Measurements from ENCODE around the gene PLA1A. TPM values are rescaled to one million over a fixed set of nuclear protein-coding genes. Genes with fewer than 3 reads are reported as not detected.
A peak's percentile ranks its signal among the peaks of the same experiment; 100 is the strongest.
"Not testable (repeated sequence)": the region's sequence is repeated elsewhere in the genome, so short reads cannot be mapped to it uniquely, and the experiment has no call there.

Gene PLA1A
- total RNA-seq, 6 experiments from 2014 or later, result 9.9 to 30.2 (median 15.9) TPM

GRCh38 chr3:119594066-119594465 lies 3.6 kb upstream of the PLA1A start:
- Histone ChIP-seq H3K27ac (no peak overlapping the region), H3K4me3 (no peak overlapping the region), H3K27me3 (no peaks in the 10 kb centered on the region), H3K9me3 (no peaks in the 10 kb centered on the region), H3K36me3 (no peaks in the 10 kb centered on the region), H3K4me1 (peaks cover 0 to 20% (median 9%) of the 10 kb centered on the region in 4 donors)
- ATAC-seq (no peak), DNase-seq (no peak)
- TF ChIP-seq POLR2A (IDR thresholded peaks at IDR 0.05), result no peak
- TF ChIP-seq, protein P1, sequence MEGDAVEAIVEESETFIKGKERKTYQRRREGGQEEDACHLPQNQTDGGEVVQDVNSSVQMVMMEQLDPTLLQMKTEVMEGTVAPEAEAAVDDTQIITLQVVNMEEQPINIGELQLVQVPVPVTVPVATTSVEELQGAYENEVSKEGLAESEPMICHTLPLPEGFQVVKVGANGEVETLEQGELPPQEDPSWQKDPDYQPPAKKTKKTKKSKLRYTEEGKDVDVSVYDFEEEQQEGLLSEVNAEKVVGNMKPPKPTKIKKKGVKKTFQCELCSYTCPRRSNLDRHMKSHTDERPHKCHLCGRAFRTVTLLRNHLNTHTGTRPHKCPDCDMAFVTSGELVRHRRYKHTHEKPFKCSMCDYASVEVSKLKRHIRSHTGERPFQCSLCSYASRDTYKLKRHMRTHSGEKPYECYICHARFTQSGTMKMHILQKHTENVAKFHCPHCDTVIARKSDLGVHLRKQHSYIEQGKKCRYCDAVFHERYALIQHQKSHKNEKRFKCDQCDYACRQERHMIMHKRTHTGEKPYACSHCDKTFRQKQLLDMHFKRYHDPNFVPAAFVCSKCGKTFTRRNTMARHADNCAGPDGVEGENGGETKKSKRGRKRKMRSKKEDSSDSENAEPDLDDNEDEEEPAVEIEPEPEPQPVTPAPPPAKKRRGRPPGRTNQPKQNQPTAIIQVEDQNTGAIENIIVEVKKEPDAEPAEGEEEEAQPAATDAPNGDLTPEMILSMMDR (IDR thresholded peaks at IDR 0.05), result no peak
- intact Hi-C loops (cut with DNase I), result no loop called here
- WGBS (ENCODE audit: insufficient coverage, low coverage, low lambda C conversion rate, missing lambda C conversion rate), result 75% methylated on average over 5 of the region's 5 CpGs

- WGBS (ENCODE audit: insufficient coverage, low coverage, low lambda C conversion rate, missing lambda C conversion rate), result 78% methylated on average over 1 of the region's 1 CpG
- H3K27me3 ChIP-seq; H3K9me3 ChIP-seq; H3K36me3 ChIP-seq; H3K27ac ChIP-seq; ATAC-seq; H3K4me3 ChIP-seq; intact Hi-C loops (cut with DNase I); DNase-seq: not testable (repeated sequence)
- H3K4me1 ChIP-seq, result peaks cover 0 to 24% (median 10%) of the 10 kb centered on the region in 4 donors
Observed at GRCh38 chr3:119594929-119595328, 2.8 kb upstream of the PLA1A start.

- DNase-seq, result no peak
- no peaks in the 10 kb centered on the region for H3K36me3 ChIP-seq
- peak; percentile 28 to 57 (median 43) for ATAC-seq
- intact Hi-C loops (cut with DNase I), result no loop called here
- no peak for TF ChIP-seq POLR2A (IDR thresholded peaks at IDR 0.05)
- TF ChIP-seq, protein P1 (IDR thresholded peaks at IDR 0.05), result no peak
- H3K27ac ChIP-seq, result peak overlapping the region in 2 of 3 donors; percentile 7 to 13
- peak overlapping the region in 1 of 3 donors; percentile 1 for H3K4me3 ChIP-seq
- peaks cover 0 to 24% (median 10%) of the 10 kb centered on the region in 4 donors for H3K4me1 ChIP-seq
- no peaks in the 10 kb centered on the region for H3K9me3 ChIP-seq
- H3K27me3 ChIP-seq, result no peaks in the 10 kb centered on the region
- 76% methylated on average over 6 of the region's 7 CpGs for WGBS (ENCODE audit: insufficient coverage, low coverage, low lambda C conversion rate, missing lambda C conversion rate)
Observed at GRCh38 chr3:119595639-119596334, 1.9 kb upstream of the PLA1A start.

GRCh38 chr3:119596398-119596797 lies 1.3 kb upstream of the PLA1A start:
- no peaks in the 10 kb centered on the region for H3K36me3 ChIP-seq
- intact Hi-C loops (cut with DNase I), result no loop called here
- ATAC-seq (peak in 2 of 4 donors; percentile 9 to 10), DNase-seq (no peak)
- H3K4me1 ChIP-seq, result peaks cover 0 to 24% (median 10%) of the 10 kb centered on the region in 4 donors
- TF ChIP-seq POLR2A (IDR thresholded peaks at IDR 0.05), result no peak
- TF ChIP-seq, protein P1 (IDR thresholded peaks at IDR 0.05), result no peak
- WGBS (ENCODE audit: insufficient coverage, low coverage, low lambda C conversion rate, missing lambda C conversion rate), result 83% methylated on average over 3 of the region's 6 CpGs
- H3K4me3 ChIP-seq, result no peak overlapping the region
- H3K27me3 ChIP-seq, result no peaks in the 10 kb centered on the region
- H3K27ac ChIP-seq, result peak overlapping the region in 1 of 3 donors; percentile 87
- H3K9me3 ChIP-seq, result no peaks in the 10 kb centered on the region

DNA sequence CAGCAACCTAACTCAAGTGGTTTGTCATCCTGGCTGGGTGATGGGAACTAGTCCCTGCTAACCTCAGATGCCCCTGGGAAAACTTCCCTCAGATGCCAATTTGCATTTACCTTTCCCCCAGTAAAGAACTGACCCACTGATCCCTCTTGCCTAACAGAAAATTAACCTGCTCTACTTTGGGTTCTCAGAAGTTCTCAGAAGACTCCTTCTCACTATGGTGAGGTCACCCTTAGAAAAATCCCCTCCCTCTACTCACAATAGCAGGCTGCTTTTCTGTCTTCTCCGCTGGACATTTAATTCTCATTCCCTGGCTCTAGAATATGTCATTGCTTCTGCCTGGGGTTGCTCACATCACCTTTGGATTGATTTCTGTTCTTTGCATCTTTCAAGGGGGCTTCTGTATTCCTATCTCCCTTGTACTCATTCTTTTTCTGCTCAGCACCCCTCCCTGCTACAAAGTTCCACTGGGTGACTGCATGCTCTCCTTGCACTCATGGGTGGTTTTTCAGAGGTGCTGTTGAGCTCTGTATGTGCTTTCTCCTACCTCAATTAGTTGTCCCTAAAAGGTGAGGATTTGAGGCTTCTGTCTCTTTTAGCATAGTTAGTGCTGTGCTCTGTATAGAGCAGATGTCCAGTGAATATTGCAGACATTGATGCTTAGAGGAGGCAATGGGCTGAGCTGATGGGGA lies 869 bp downstream of the PLA1A start:
- no peak for TF ChIP-seq POLR2A (IDR thresholded peaks at IDR 0.05)
- TF ChIP-seq, protein P1 (IDR thresholded peaks at IDR 0.05), result no peak
- ATAC-seq, result peak; percentile 54 to 74 (median 70)
- Histone ChIP-seq H3K36me3 (no peaks in the 10 kb centered on the region), H3K27me3 (no peaks in the 10 kb centered on the region), H3K27ac (peak overlapping the region in 2 of 3 donors; percentile 10 to 87), H3K9me3 (no peaks in the 10 kb centered on the region), H3K4me1 (peaks cover 0 to 24% (median 10%) of the 10 kb centered on the region in 4 donors), H3K4me3 (peak overlapping the region in 1 of 3 donors; percentile 15)
- no peak for DNase-seq
- intact Hi-C loops (cut with DNase I), result no loop called here
- 80% methylated on average over 1 of the region's 1 CpG for WGBS (ENCODE audit: insufficient coverage, low coverage, low lambda C conversion rate, missing lambda C conversion rate)
